Naive B cell (primary cell): ENCODE measurements around the gene TGFB1. TPM values are rescaled to one million over a fixed set of nuclear protein-coding genes. Genes with fewer than 3 reads are reported as not detected.

Experiments
- ATAC-seq, 2 donors: fragments of 150-1000 bp; cut with Tn5 transposase; 2 replicates each; pipeline ENCODE4 v1.10.0; 2021; ENCODE audit warnings: low read depth in 2 of 2, mild to moderate bottlenecking in 2 of 2, moderate library complexity in 2 of 2
- DNase-seq: peaks from one replicate; pipeline ENCODE4 v3.0.0; 2022
- H3K27ac Mint-ChIP-seq, 6 donors: one replicate each; pipeline ENCODE4 v1.8.0; 2020 to 2022; ENCODE audit warnings: mild to moderate bottlenecking in 6 of 6, mixed read lengths in 6 of 6, moderate library complexity in 5 of 6, inconsistent platforms in 2 of 6
- H3K27me3 Mint-ChIP-seq, 3 donors: one replicate each; pipeline ENCODE4 v1.8.0; 2021 to 2022; ENCODE audit warnings: mixed read lengths in 3 of 3, mild to moderate bottlenecking in 1 of 3
- H3K36me3 Mint-ChIP-seq, 2 donors: one replicate each; pipeline ENCODE4 v1.8.0; 2020 to 2022; ENCODE audit warnings: mixed read lengths in 2 of 2, inconsistent platforms in 1 of 2, mild to moderate bottlenecking in 1 of 2
- H3K4me1 Mint-ChIP-seq, 3 donors: one replicate each; pipeline ENCODE4 v1.8.0; 2020 to 2022; ENCODE audit warnings: mixed read lengths in 3 of 3, inconsistent platforms in 1 of 3, mild to moderate bottlenecking in 1 of 3, moderate library complexity in 1 of 3
- H3K4me3 Mint-ChIP-seq, 8 donors: one replicate each; pipeline ENCODE4 v1.8.0; 2020 to 2022; ENCODE audit warnings: mild to moderate bottlenecking in 8 of 8, mixed read lengths in 8 of 8, moderate library complexity in 8 of 8, inconsistent platforms in 2 of 8
- H3K9me3 Mint-ChIP-seq, 7 donors: one replicate each; pipeline ENCODE4 v1.8.0; 2020 to 2022; ENCODE audit warnings: mixed read lengths in 7 of 7, mild to moderate bottlenecking in 5 of 7, inconsistent platforms in 2 of 7, moderate library complexity in 1 of 7
- polyA plus RNA-seq, 6 donors: library from polyadenylated mRNA; unstranded; fragments of 300-500 nt; fragmentation: Illumina TruSeq; gene quantifications; one replicate each; pipeline ENCODE4 v1.2.3, GENCODE V29; 2021; ENCODE audit warnings: low read depth in 6 of 6

The TGFB1 gene
- polyA plus RNA-seq, 6 donors from 2014 or later = 20.1 to 61.9 (median 35.4) TPM

DNA sequence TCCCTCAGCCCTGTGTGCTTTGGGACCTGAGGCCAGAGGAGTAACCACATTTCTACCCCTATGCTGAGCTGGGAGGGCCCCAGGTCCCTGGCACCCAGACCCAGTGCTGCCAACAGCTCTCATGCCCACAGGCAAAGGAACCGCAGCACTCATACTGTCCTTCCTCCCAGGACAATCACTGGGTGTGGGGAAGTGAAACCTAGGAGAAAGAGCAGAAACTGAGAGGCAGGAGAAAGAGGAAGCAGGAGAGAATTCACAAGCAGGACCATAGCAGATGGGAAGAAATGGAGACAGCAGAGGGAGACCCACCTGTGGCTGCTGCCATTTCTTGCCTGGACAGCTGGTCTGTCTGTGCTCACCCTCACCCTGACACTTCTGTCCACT lies 24.9 kb downstream of the TGFB1 start:
- H3K27me3 Mint-ChIP-seq = no peaks in the 10 kb centered on the region
- peaks cover 5 to 28% of the 10 kb centered on the region in 2 donors for H3K36me3 Mint-ChIP-seq
- ATAC-seq = no peak
- peak; percentile 37 for DNase-seq
- no peaks in the 10 kb centered on the region for H3K9me3 Mint-ChIP-seq
- peaks cover 67 to 72% (median 72%) of the 10 kb centered on the region in 3 donors for H3K4me1 Mint-ChIP-seq
- peak overlapping the region; percentile 77 to 91 (median 84) for H3K4me3 Mint-ChIP-seq
- H3K27ac Mint-ChIP-seq = peak overlapping the region; percentile 96 to 100 (median 98)

GRCh38 chr19:41328157-41328841 lies 25.4 kb downstream of the TGFB1 start:
- ATAC-seq = peak; percentile 2
- peaks cover 65 to 76% (median 75%) of the 10 kb centered on the region in 3 donors for H3K4me1 Mint-ChIP-seq
- peak overlapping the region; percentile 96 to 100 (median 98) for H3K27ac Mint-ChIP-seq
- no peak for DNase-seq
- peak overlapping the region; percentile 77 to 91 (median 84) for H3K4me3 Mint-ChIP-seq
- H3K9me3 Mint-ChIP-seq = no peaks in the 10 kb centered on the region
- peaks cover 5 to 28% of the 10 kb centered on the region in 2 donors for H3K36me3 Mint-ChIP-seq
- no peaks in the 10 kb centered on the region for H3K27me3 Mint-ChIP-seq

GRCh38 chr19:41327576-41328156 lies 26.1 kb downstream of the TGFB1 start:
- Mint-ChIP-seq H3K36me3 (peaks cover 5 to 24% of the 10 kb centered on the region in 2 donors), H3K27me3 (no peaks in the 10 kb centered on the region), H3K4me3 (peak overlapping the region; percentile 78 to 91 (median 86)), H3K9me3 (no peaks in the 10 kb centered on the region), H3K27ac (peak overlapping the region; percentile 96 to 100 (median 98)), H3K4me1 (peaks cover 69 to 82% (median 79%) of the 10 kb centered on the region in 3 donors)
- DNase-seq (peak; percentile 88), ATAC-seq (peak; percentile 53 to 59)

DNA sequence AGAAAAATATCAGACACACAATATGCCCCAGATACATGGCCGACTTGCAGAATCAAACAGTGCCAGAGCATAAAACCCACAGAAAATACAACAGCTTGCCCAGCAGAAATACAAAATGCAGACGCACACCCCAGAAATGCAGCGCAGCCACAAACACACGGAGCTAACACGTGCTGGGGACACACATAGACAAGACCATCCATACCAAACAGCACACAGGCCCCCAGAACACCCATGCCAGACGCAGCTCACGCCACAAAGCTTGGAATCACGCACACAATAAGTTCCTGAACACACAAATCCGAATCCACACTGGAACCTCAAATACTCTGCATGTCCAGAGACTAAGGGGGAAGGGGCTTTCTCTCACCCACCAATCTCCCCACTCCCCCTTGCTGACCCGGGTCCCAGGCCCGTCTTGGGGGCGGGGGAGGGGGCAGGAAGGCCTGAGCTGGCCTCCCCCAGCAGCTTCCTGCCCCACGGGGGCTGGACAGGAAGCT lies 26.6 kb downstream of the TGFB1 start:
- Mint-ChIP-seq H3K36me3 (peaks cover 5 to 21% of the 10 kb centered on the region in 2 donors), H3K27me3 (no peaks in the 10 kb centered on the region), H3K4me3 (peak overlapping the region; percentile 64 to 91 (median 88)), H3K4me1 (peaks cover 72 to 86% (median 77%) of the 10 kb centered on the region in 3 donors), H3K27ac (peak overlapping the region; percentile 93 to 98 (median 98)), H3K9me3 (no peaks in the 10 kb centered on the region)
- ATAC-seq (no peak), DNase-seq (no peak)

- Mint-ChIP-seq H3K9me3 (no peaks in the 10 kb centered on the region), H3K4me3 (peak overlapping the region; percentile 64 to 91 (median 88)), H3K36me3 (peaks cover 0 to 11% of the 10 kb centered on the region in 2 donors), H3K27ac (peak overlapping the region; percentile 93 to 98 (median 98)), H3K4me1 (peaks cover 67 to 77% (median 72%) of the 10 kb centered on the region in 3 donors), H3K27me3 (no peaks in the 10 kb centered on the region)
- peak; percentile 80 for DNase-seq
- ATAC-seq = peak; percentile 54 to 56
Measured at GRCh38 chr19:41325947-41326706, 27.6 kb downstream of the TGFB1 start.

DNA sequence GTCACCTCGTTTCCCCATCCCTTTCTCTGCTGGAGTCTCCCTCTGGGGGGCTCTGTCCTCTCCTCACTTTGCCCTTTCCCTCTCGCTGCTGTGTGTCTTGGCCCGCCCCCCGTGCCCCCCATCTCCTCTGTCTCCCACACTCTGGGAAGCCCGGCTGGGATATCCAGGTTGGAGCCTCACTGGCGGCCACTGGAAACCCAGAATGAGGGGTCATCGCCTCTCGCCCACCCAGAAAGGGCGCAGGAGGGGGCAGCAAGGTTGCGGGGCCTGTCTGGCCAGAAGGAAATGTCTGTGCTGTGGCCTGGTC lies 28.1 kb downstream of the TGFB1 start:
- Mint-ChIP-seq H3K9me3 (no peaks in the 10 kb centered on the region), H3K36me3 (peaks cover 0 to 5% of the 10 kb centered on the region in 2 donors), H3K4me3 (peak overlapping the region in 4 of 8 donors; percentile 56 to 76 (median 74)), H3K27me3 (no peaks in the 10 kb centered on the region), H3K27ac (peak overlapping the region; percentile 75 to 99 (median 98)), H3K4me1 (peaks cover 63 to 76% (median 74%) of the 10 kb centered on the region in 3 donors)
- no peak for DNase-seq
- no peak for ATAC-seq

DNA sequence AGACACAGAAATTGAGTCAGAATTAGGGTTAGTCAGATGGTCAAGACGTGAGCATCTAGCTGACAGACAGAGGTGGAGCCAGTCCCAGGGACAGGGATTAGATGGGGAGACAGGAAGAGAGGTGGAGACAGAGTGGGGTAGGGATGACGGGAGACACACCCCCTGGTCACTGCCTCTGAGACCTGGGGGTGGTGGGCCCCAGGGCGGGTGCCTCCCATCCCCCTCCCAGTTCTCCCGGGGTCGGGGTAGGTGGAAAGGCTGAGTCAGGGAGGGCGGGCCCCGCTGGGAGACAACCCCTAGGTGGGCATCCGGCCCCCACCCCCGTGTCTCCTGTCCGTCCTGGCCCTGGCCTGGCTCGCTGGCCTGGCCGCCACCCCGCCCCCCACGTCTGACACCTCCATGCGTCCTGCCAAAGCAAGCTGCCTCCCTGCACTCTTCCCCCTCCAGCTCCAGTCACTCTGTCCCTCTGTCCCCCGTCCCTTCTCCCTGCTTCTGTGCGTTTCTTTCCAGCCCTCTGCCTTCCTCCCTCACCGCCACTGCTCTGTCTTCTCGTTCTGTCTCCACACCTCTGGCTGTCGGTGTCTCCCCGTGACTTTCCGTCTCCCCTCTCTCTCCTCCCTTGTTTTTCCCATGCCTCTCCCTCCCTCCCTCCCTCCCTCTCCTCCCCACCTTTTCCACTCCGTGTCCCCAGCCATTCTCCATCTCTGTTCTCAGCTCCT lies 28.6 kb downstream of the TGFB1 start:
- Mint-ChIP-seq H3K27me3 (no peaks in the 10 kb centered on the region), H3K4me1 (peaks cover 59 to 73% (median 70%) of the 10 kb centered on the region in 3 donors), H3K36me3 (peaks cover 0 to under 1% of the 10 kb centered on the region in 2 donors), H3K27ac (peak overlapping the region; percentile 95 to 99 (median 98)), H3K4me3 (peak overlapping the region; percentile 35 to 88 (median 74)), H3K9me3 (no peaks in the 10 kb centered on the region)
- ATAC-seq = no peak
- no peak for DNase-seq

- peak overlapping the region; percentile 29 to 88 (median 68) for H3K4me3 Mint-ChIP-seq
- no peak for ATAC-seq
- H3K9me3 Mint-ChIP-seq = no peaks in the 10 kb centered on the region
- H3K27ac Mint-ChIP-seq = peak overlapping the region; percentile 15 to 99 (median 98)
- H3K4me1 Mint-ChIP-seq = peaks cover 59 to 73% (median 70%) of the 10 kb centered on the region in 3 donors
- no peaks in the 10 kb centered on the region for H3K27me3 Mint-ChIP-seq
- no peak for DNase-seq
- no peaks in the 10 kb centered on the region for H3K36me3 Mint-ChIP-seq
Measured at GRCh38 chr19:41324231-41324702, 29.5 kb downstream of the TGFB1 start.

GRCh38 chr19:41323430-41324125 lies 30.1 kb downstream of the TGFB1 start:
- H3K36me3 Mint-ChIP-seq = no peaks in the 10 kb centered on the region
- peaks cover 53 to 67% (median 63%) of the 10 kb centered on the region in 3 donors for H3K4me1 Mint-ChIP-seq
- no peak for ATAC-seq
- H3K27me3 Mint-ChIP-seq = no peaks in the 10 kb centered on the region
- no peak for DNase-seq
- no peaks in the 10 kb centered on the region for H3K9me3 Mint-ChIP-seq
- H3K27ac Mint-ChIP-seq = peak overlapping the region; percentile 11 to 99 (median 98)
- peak overlapping the region in 2 of 8 donors; percentile 1 to 41 for H3K4me3 Mint-ChIP-seq

GRCh38 chr19:41323023-41323422 lies 30.7 kb downstream of the TGFB1 start:
- no peak for DNase-seq
- Mint-ChIP-seq H3K36me3 (no peaks in the 10 kb centered on the region), H3K9me3 (no peaks in the 10 kb centered on the region), H3K27me3 (no peaks in the 10 kb centered on the region), H3K4me3 (peak overlapping the region in 3 of 8 donors; percentile 44 to 72 (median 49)), H3K4me1 (peaks cover 48 to 64% (median 62%) of the 10 kb centered on the region in 3 donors), H3K27ac (peak overlapping the region; percentile 74 to 99 (median 94))
- no peak for ATAC-seq

DNA sequence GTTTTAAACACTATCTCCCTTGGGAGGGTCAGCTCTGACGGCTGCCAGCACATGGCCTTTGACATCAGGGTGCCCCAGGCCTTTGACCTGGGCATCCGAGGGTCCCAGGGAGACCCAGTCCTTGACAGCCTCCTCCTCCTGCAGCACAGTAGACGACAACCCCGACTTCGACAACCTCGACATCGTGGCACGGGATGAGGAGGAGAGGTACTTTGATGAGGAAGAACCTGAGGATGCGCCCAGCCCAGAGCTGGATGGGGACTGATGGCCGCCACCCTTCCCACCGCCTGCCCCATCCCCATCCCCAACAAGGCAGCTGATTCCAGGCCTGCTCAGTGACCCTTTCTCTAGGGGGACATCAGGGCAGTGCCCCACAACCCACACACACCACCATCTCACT lies 31.3 kb downstream of the TGFB1 start:
- peak overlapping the region in 2 of 8 donors; percentile 20 to 25 for H3K4me3 Mint-ChIP-seq
- H3K27ac Mint-ChIP-seq = peak overlapping the region; percentile 74 to 98 (median 92)
- H3K9me3 Mint-ChIP-seq = no peaks in the 10 kb centered on the region
- H3K36me3 Mint-ChIP-seq = peaks cover 0 to under 1% of the 10 kb centered on the region in 2 donors
- no peaks in the 10 kb centered on the region for H3K27me3 Mint-ChIP-seq
- ATAC-seq (no peak), DNase-seq (no peak)
- peaks cover 44 to 64% (median 62%) of the 10 kb centered on the region in 3 donors for H3K4me1 Mint-ChIP-seq

DNA sequence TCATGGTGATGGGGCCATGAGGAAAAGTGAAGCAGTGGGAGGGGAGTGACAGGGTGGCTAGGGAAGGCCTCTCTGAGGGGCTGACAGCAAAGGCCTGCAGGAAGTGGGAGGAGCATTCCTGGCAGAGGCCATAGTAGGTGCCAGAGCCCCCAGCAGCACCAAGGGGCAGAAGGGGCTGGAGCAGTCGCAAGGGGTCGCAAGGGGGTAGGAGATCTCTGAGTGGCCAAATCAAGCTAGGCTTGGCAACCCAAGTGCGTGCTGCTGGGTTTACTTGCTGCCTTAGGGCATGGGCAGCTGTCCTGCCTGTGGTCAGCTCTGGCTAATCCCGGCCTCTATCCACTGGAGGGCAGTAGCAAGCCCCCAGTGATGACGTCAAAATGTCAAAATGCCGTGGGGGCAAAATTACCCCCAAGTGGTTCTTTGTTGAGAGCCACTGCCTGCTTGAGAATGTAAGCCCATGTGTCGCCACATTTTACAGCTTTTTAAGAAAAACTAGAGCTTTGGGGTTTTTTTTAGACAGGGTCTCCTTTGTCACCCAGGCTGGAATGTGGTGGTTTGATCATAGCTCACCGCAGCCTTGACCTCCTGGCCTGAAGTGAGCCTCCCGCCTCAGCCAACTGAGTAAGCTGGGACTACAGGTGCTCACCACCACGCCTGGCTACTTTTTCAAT lies 32.0 kb downstream of the TGFB1 start:
- Mint-ChIP-seq H3K27me3 (no peaks in the 10 kb centered on the region), H3K4me1 (peaks cover 45 to 63% (median 62%) of the 10 kb centered on the region in 3 donors), H3K27ac (peak overlapping the region in 4 of 6 donors; percentile 61 to 98 (median 81)), H3K4me3 (peak overlapping the region in 1 of 8 donors; percentile 1), H3K36me3 (peaks cover 7 to 8% of the 10 kb centered on the region in 2 donors), H3K9me3 (no peaks in the 10 kb centered on the region)
- no peak for ATAC-seq
- no peak for DNase-seq
